Kidney (tissue), 22 donors: ENCODE results near the gene NDN. TPM values are rescaled to one million over a fixed set of nuclear protein-coding genes. Genes with fewer than 3 reads are reported as not detected.
"Not testable (repeated sequence)": the region's sequence is repeated elsewhere in the genome, so short reads cannot be mapped to it uniquely, and the experiment has no call there.

Experiments used
- DNase-seq, 5 donors: peaks; one replicate each; pipeline ENCODE4 v3.0.0-alpha.2; 2013 to 2020
- FAIRE-seq: peaks from 2 replicates; lab custom pipeline; 2012; peaks lifted over from hg19 to GRCh38; lab: Jason Lieb, UNC
- H3K27ac ChIP-seq, 2 donors: one replicate each; pipeline ENCODE4 v1.7.0; 2013; ENCODE audit warnings: low read depth in 2 of 2, low read length in 2 of 2, inconsistent platforms in 1 of 2
- H3K27me3 ChIP-seq: one replicate; pipeline ENCODE4 v1.7.1; 2013; ENCODE audit warnings: low read length, inconsistent platforms; ENCODE audit not compliant: control insufficient read depth, insufficient read depth
- H3K36me3 ChIP-seq, 3 donors: one replicate each; pipeline versions ENCODE4 v1.7.0 to v1.7.1; 2013; ENCODE audit warnings: low read length in 3 of 3, control low read depth in 1 of 3, inconsistent platforms in 1 of 3; ENCODE audit not compliant: insufficient read depth in 3 of 3, control insufficient read depth in 2 of 3
- H3K4me1 ChIP-seq, 3 donors: one replicate each; pipeline versions ENCODE4 v1.7.0 to v1.7.1; 2013; ENCODE audit warnings: low read length in 3 of 3, inconsistent platforms in 1 of 3, low read depth in 1 of 3; ENCODE audit not compliant: control insufficient read depth in 2 of 3, insufficient read depth in 2 of 3
- H3K4me3 ChIP-seq, 3 donors: one replicate each; pipeline versions ENCODE4 v1.7.0 to v1.8.1; 2013; ENCODE audit warnings: low read length in 3 of 3, control low read depth in 1 of 3, inconsistent platforms in 1 of 3
- H3K9ac ChIP-seq, 3 donors: one replicate each; pipeline versions ENCODE4 v1.7.0 to v1.7.1; 2013; ENCODE audit warnings: low read length in 3 of 3, control low read depth in 1 of 3, inconsistent platforms in 1 of 3
- H3K9me3 ChIP-seq, 3 donors: one replicate each; pipeline versions ENCODE4 v1.7.0 to v1.7.1; 2013; ENCODE audit warnings: low read length in 3 of 3, control low read depth in 1 of 3, inconsistent platforms in 1 of 3; ENCODE audit not compliant: control insufficient read depth in 2 of 3, insufficient read depth in 1 of 3
- CTCF ChIP-seq: IDR thresholded peaks from 3 replicates; pipeline ENCODE4 v1.5.1; 2012; ENCODE audit warnings: mild to moderate bottlenecking, moderate library complexity, borderline replicate concordance; ENCODE audit not compliant: insufficient read depth; ENCODE audit errors: extremely low read depth
- intact Hi-C: fragments of 100-400 bp; cut with DNase I; formaldehyde crosslinking; loops from one replicate; pipeline ENCODE4 v1.11.1; 2022
- long read RNA-seq, 10 donors: library from polyadenylated mRNA in 1 of 10; unstranded in 1 of 10; transcript quantifications; one replicate each; pipeline ENCODE4 v2.0.0 and lab custom pipeline, GENCODE V29; 2021 to 2026
- polyA plus RNA-seq: library from polyadenylated mRNA; stranded (reverse); fragments of 350-450 nt; fragmentation: Illumina TruSeq; extraction: RNeasy Lipid Tissue Mini Kit (QIAGEN cat#74804); gene quantifications from one replicate; pipeline ENCODE4 v1.2.3, GENCODE V29; 2014; ENCODE audit warnings: low read depth, low replicate concordance; ENCODE audit not compliant: insufficient read depth
- total RNA-seq: library from RNA; stranded (reverse); fragmentation: NEBNext Ultra II Directional; extraction: Animal tissue kit (Norgen Biotek cat#: 25700); gene quantifications from one replicate; pipeline ENCODE4 v1.2.1, GENCODE V29; 2021
- donor health status: control.
- donor health status: control.
- donor health status: control.
- donor health status: control.
- donor health status: control.
- donor health status: DM: yes; HTN: yes; CAD: no.
- donor health status: Normal renal cell carcinoma (clear cell type).

The NDN gene
- 19.9 TPM for total RNA-seq
- 29.5 TPM for polyA plus RNA-seq
- long read RNA-seq, donor 1, transcript NDN-202 (1 exons, 1,627 nt) = major isoform, 125 of 125 reads
- long read RNA-seq, donor 1, partial matches to known transcripts = 0 of 125 reads
- long read RNA-seq, donor 1, other reads (novel, unspliced or antisense) = 0 of 125 reads
- long read RNA-seq, donor 2, transcript NDN-202 (1 exons, 1,627 nt) = major isoform, 119 of 119 reads
- long read RNA-seq, donor 2, partial matches to known transcripts = 0 of 119 reads
- long read RNA-seq, donor 2, other reads (novel, unspliced or antisense) = 0 of 119 reads
- long read RNA-seq, donor 3, transcript NDN-202 (1 exons, 1,627 nt) = major isoform, 131 of 131 reads
- long read RNA-seq, donor 3, partial matches to known transcripts = 0 of 131 reads
- long read RNA-seq, donor 3, other reads (novel, unspliced or antisense) = 0 of 131 reads
- long read RNA-seq, donor 4, transcript NDN-202 (1 exons, 1,627 nt) = major isoform, 69 of 69 reads
- long read RNA-seq, donor 4, partial matches to known transcripts = 0 of 69 reads
- long read RNA-seq, donor 4, other reads (novel, unspliced or antisense) = 0 of 69 reads
- long read RNA-seq, donor 5, transcript NDN-202 (1 exons, 1,627 nt) = major isoform, 14 of 14 reads
- long read RNA-seq, donor 5, partial matches to known transcripts = 0 of 14 reads
- long read RNA-seq, donor 5, other reads (novel, unspliced or antisense) = 0 of 14 reads
- long read RNA-seq, donor 6, transcript NDN-202 (1 exons, 1,627 nt) = major isoform, 78 of 78 reads
- long read RNA-seq, donor 6, partial matches to known transcripts = 0 of 78 reads
- long read RNA-seq, donor 6, other reads (novel, unspliced or antisense) = 0 of 78 reads
- long read RNA-seq, donor 7, transcript NDN-202 (1 exons, 1,627 nt) = major isoform, 27 of 27 reads
- long read RNA-seq, donor 7, partial matches to known transcripts = 0 of 27 reads
- long read RNA-seq, donor 7, other reads (novel, unspliced or antisense) = 0 of 27 reads
- long read RNA-seq, donor 8, transcript NDN-202 (1 exons, 1,627 nt) = major isoform, 156 of 158 reads
- long read RNA-seq, donor 8, partial matches to known transcripts = 0 of 158 reads
- long read RNA-seq, donor 8, other reads (novel, unspliced or antisense) = 0 of 158 reads
- long read RNA-seq, donor 9, transcript NDN-202 (1 exons, 1,627 nt) = major isoform, 79 of 79 reads
- long read RNA-seq, donor 9, partial matches to known transcripts = 0 of 79 reads
- long read RNA-seq, donor 9, other reads (novel, unspliced or antisense) = 0 of 79 reads
- long read RNA-seq, donor 10, transcript NDN-202 (1 exons, 1,627 nt) = major isoform, 137 of 137 reads
- long read RNA-seq, donor 10, partial matches to known transcripts = 0 of 137 reads
- long read RNA-seq, donor 10, other reads (novel, unspliced or antisense) = 0 of 137 reads

- Histone ChIP-seq H3K36me3 (no peaks in the 10 kb centered on the region), H3K9me3 (no peaks in the 10 kb centered on the region), H3K4me1 (no peaks in the 10 kb centered on the region), H3K4me3 (peak within 1 kb of the TSS; percentile 47 to 55 (median 54)), H3K9ac (peak within 1 kb of the TSS in 2 of 3 donors; percentile 10 to 20), H3K27me3 (no peaks in the 10 kb centered on the region), H3K27ac (no peak within 1 kb of the TSS)
- intact Hi-C loops = no loop called here
- no peak for TF ChIP-seq CTCF
- DNase-seq (peak; percentile 70 to 79 (median 78)), FAIRE-seq (no peak)
Measured at GRCh38 chr15:23687143-23687470, at the start of gene NDN. TSS of gene NDN (minus strand) at chr15:23687305. CDS start at chr15:23687217, 88 bp downstream.

GRCh38 chr15:23736033-23736673 is 49.0 kb upstream of the NDN start:
- Histone ChIP-seq H3K4me3 (no peak overlapping the region), H3K4me1 (no peaks in the 10 kb centered on the region), H3K36me3 (no peaks in the 10 kb centered on the region), H3K27ac (no peak overlapping the region), H3K27me3 (no peaks in the 10 kb centered on the region), H3K9ac (no peak overlapping the region), H3K9me3 (no peaks in the 10 kb centered on the region)
- TF ChIP-seq CTCF = no peak
- DNase-seq = no peak
- no peak for FAIRE-seq
- intact Hi-C loops = no loop called here

- no peak overlapping the region for H3K4me3 ChIP-seq
- TF ChIP-seq CTCF = no peak
- no peaks in the 10 kb centered on the region for H3K9me3 ChIP-seq
- no peak overlapping the region for H3K27ac ChIP-seq
- no peaks in the 10 kb centered on the region for H3K36me3 ChIP-seq
- DNase-seq (no peak), FAIRE-seq (no peak)
- intact Hi-C loops = no loop called here
- H3K4me1 ChIP-seq = no peaks in the 10 kb centered on the region
- no peak overlapping the region for H3K9ac ChIP-seq
- H3K27me3 ChIP-seq = no peaks in the 10 kb centered on the region
Measured at GRCh38 chr15:23734862-23735261, 47.8 kb upstream of the NDN start.

- FAIRE-seq, H3K27me3 ChIP-seq, intact Hi-C loops, H3K9ac ChIP-seq, DNase-seq, H3K4me3 ChIP-seq, H3K36me3 ChIP-seq, H3K9me3 ChIP-seq, H3K4me1 ChIP-seq, H3K27ac ChIP-seq: not testable (repeated sequence)
Measured at GRCh38 chr15:23713874-23714656, 27.0 kb upstream of the NDN start.
